SW 1271 (cell line): Measurements from ENCODE around the gene FADS2.

ENCODE experiments used
- DNase-seq, 2 experiments: peaks; one replicate each; lab custom pipeline; 2025; lab: John Stamatoyannopoulos, UW

The FADS2 gene

DNA sequence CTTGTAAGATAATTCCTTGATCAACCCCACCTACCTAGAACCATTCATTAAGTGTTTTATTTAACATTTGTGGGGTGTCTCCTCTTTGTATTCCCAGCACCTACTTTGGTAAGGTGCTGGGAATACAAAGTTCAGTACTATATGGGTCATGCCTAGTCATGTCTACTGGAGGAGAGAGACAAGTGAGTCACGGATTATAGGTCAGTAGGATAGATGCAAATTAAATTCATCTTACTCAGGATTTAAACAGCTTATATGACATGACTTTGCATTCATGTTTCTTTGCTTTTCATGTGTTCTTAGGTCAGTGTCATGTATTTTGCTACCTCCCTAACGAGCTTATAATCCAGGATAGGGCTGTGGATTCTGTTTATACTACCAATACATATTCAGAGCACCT, 7.9 kb upstream of the FADS2 start:
- no peak for DNase-seq

DNA sequence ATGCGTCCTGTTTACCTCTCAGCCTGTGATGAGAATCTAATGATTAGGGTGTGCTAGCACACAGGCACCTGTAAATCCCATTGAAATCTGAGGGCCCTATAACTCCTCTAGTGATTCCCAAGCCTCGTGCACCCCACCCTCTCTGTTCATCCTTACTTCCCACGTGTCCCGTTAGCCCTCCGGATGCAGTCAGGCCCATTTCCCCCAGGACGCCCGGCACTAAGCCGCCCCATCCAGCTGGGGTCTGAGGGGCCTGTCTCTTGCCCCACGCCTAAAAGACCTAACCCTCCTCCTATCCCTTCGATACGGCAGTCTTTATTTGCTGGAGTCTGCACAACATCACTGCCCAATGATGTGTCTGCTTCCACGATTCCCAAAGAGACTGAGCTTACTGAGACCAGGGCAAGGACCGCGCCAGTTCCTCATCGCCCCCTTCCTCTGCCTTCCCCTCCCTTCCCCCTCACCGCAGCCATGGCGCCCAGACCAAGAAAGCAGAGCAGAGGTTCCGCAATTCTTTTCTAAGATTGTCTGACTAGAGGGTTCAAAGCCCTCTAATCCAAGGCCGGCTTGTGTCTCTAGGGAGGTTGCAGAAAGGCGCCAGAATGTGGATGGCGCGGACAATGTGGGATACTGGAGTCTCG, 1.1 kb upstream of the FADS2 start:
- no peak for DNase-seq

DNA sequence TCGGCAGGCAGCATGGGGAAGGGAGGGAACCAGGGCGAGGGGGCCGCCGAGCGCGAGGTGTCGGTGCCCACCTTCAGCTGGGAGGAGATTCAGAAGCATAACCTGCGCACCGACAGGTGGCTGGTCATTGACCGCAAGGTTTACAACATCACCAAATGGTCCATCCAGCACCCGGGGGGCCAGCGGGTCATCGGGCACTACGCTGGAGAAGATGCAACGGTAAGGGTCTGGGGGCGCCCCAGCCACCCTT, 204 bp downstream of the FADS2 start:
- no peak for DNase-seq

DNA sequence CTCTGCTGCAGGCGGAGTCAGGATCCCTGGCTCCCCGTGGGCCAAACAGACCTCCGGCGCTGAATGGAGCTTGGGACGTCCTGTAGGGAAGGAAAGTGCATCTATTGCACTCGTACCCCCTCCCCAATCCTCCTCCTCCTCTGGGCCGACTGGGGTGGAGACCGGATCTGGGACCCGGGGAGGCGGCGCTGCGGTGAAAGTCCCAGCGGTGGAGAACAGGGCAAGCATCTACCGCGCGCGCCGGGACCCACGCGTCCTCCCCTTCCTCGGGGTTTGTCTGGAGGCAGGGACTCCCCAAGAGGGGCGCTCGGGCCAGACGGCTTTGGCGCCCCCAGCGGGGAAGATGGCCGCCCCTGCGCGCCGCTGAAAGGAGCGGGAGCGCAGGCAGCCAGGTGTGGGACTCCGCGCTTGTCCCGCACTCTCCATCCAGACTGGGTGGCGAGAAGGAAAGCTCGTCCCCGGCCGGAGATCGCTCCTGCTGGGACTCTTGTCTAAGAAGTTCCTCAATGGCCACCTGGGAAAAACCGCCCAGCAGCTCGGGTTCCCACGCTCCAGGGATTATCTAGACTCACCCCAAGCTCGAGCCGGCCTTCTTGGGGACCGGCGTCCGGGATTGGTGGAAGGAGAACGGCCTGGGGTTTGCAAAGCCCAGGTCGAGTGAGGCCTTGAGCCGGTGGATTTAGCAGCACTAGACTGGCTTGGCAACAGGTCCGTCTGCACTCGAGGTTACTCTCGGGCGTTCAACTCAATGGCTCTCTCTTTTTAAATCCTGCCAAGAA, 718 bp downstream of the FADS2 start:
- no peak for DNase-seq

DNA sequence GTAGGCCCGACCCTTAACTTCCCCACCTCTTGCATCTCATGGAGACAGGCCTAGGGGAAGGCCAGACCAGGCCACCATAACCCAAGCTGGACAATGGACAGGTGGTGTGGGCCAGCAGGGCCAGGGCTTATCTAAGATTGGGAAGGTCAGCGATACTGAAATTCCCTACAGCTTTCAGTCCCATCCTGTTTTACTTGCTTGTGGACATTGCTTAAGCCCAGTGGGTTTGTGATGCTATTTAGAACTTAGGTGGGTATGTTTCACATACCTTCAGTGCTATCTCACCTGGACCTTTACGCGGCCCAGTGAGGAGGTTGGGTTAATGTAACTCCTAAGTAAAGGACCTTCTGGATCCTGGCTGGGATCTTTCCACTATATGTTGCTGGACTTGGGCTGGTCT, 1.7 kb downstream of the FADS2 start:
- no peak for DNase-seq

DNA sequence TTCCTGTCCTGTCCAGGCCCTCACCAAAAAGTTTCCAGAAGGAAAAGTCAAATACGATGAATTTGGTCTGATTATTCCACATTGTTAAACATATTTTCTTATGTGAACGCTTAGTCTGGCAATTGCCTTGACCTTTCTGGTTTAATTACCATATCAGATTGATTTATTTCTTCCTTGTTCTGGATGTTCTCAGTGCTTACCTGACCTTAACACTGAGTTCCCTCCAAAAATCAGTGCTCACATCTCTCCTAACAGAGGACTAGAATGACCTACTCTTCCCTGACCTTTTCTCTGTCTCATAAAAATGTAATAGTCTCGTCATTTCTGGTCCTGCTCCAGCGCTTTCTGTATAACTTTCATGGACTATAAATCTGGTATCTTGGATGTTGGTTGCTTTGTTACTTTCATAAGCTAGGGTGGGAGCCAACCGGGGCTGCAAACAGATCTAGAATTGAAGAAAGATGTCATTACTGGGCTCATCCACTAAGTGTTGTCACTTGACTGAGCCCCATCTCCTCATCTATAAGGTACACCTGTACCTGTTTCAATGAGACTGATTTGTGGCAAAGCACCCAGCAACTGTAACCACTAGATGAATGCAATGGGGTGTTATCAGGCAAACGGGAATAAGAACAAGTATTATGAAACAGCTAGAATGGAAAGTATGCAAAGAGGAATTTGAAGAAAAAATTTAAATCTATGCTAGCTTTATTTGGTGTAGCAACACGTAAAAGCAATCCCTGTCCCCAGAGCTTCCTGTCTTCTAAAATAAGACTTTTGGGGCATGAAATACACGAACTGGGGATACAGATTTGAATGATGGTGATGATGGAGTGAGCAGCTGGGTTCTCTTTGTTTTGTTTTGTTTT, 2.4 kb downstream of the FADS2 start:
- no peak for DNase-seq

DNA sequence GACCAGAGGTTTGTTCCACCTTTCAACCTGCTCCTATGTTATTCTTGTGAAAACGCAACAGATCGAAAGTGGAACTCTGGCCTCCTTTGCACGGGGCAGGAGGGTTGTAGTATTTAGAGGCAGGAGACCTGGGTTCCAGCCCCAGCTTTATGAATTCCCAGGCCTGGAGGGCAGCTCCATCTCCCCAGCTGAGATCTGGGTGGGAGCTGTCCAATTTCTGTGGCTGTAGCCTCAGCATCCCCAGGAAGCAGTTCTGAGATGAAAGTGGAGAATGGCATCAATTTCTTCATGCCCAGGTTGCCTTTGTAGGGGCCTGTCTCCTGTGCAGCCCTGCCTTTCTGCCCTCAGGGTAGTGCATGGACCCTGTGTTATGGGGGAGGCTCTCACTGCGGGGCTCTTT, 4.1 kb downstream of the FADS2 start:
- no peak for DNase-seq

DNA sequence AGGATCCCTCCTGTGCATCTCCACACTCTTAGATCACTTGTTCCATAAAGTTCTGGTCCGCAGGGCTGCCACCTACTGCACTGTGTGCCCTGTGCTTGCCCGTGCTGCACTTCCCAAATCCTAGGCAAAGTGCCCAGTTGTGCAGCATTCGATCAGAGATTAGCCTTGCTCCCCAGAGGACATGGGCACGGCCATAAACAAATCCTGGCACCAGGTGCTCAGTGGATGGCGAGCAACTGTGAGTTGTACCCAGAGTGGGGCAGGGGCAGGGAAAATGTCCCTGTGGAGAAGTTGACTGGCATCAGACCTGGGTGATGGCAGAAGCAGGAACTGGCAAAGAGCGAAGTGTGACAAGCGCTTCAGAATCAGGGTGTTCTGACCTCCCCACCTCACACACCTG, 4.7 kb downstream of the FADS2 start:
- no peak for DNase-seq

DNA sequence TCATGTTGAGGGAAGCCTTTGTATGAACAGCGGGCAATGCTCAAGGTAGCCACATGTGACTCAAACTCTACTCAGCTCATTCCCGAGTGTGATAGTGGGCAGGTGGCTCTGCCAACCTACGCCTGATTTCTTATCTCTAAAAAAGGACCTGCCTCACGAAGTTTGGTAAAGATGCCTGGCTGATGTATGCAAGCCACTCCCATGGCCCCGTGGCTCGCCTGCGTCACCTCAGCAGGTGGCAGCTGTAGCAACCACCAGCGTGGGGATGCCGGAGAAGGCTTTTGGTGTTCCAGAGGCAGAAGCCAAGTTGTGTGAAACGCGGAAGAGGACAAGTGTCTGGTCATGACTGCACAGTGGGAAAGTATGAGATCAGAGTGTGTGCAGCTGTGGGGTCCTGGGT, 5.4 kb downstream of the FADS2 start:
- DNase-seq, result no peak

DNA sequence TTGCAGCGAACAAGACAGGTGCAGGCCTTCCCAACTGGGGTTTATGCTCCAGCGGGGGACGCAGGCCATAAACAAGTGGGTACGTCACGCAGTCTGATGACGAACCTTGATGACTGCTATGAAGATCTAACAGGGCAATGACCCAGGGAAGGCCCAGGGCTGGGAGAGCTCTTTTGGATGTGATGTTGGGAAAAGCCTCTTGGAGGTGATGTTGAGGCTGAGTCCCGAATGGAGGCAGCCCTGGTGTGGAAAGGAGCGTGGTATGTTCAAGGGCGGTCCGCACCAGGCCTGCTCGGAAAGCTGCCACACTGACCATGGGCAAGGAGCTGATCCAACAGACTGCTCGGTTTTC, 5.8 kb downstream of the FADS2 start:
- DNase-seq, result no peak

DNA sequence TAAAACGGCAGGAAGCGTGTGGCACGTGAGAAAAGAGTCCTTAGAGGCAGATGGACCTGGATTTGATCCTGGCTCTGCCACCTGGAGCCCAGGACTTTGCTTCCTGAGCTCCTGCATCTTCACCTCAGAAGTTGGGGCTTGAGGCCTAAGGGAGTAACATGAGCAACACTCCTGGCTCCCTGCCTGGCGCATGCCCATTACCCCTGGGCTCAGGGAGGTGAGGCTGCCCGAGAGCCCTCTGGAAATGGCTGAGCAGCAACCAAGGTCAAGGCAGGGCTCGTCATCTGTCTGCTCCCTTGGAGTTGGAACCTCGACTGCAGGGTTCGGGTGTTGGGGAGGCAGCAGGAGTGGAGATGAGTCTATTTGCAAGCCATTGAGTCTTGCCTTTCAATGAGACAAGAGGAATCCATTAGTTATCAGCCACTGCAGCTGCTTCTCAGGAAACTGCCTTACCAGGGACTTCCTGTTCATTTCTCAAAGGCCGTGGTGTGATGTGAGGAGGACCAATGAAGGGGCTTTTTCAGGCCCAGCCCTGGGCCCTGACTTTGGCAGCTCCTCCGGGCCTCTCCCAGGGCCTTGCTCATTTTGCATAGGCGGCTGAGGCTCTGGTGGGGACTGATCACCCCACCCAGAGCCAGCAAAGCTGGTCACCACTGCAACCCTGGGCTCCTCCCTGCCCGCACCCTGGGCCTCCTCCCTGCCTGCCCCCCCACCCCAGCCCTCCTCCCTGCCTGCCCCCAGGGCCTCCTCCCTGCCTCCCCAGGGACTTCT, 6.4 kb downstream of the FADS2 start:
- no peak for DNase-seq

DNA sequence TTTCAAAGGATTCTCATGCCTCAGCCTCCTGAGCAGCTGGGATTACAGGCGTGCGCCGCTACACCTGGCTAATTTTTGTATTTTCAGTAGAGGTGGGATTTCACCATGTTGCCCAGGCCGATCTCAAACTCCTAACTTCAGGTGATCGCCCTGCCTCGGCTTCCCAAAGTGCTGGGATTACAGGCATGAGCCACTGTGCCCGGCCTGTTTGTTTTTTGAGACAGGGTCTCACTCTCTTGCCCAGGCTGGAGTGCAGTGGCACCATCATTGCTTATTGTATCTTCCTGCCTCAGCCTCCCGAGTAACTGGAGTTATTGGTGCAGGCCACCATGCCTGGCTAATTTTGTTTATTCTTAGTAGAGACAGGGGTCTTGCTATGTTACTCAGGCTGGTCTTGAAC, 8.1 kb downstream of the FADS2 start:
- DNase-seq, result no peak

DNA sequence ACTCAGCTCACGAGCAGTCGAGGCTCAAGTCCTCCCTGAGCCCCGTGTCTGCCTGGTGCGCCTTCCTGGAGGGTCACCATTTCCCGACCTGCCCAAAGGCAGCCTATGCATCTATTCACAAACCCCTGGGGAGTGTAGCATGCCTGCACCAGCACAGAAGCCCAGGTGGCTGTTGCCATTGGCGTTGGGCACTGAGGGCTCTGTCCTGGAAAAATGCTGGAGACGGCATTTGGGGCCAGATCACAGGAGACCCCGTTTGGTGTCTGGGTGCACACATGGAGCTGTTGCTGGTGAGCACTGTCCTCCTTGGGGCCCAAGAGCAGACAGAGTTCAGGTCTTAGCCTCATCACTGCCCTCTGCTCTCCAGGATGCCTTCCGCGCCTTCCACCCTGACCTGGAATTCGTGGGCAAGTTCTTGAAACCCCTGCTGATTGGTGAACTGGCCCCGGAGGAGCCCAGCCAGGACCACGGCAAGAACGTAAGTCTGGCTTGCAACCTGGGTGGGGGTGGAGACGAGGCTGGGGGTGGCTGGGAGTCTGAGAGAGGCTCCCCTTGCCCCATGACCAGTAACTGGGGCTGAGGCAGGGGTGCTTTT, 9.4 kb downstream of the FADS2 start:
- no peak for DNase-seq

DNA sequence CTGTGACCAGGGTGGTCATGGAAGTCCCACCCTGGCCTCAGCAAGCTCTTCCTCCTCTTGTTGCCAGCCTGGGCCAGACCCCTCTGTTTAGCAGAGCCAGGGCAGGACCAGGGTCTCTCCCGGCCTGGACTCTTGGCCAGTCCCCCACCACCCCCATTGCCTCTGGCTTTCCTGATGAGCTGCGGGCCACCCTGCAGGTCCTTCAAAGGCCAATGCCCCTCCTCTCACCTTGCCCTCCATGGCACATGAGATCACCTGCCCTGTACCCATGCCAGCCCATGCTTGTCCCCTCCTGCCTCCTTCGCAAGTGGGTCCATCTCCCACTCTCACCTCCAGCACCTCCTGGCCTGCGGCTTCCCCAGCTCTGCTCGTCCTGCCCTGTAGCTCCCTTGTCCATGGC, 10.4 kb downstream of the FADS2 start:
- DNase-seq, result no peak

DNA sequence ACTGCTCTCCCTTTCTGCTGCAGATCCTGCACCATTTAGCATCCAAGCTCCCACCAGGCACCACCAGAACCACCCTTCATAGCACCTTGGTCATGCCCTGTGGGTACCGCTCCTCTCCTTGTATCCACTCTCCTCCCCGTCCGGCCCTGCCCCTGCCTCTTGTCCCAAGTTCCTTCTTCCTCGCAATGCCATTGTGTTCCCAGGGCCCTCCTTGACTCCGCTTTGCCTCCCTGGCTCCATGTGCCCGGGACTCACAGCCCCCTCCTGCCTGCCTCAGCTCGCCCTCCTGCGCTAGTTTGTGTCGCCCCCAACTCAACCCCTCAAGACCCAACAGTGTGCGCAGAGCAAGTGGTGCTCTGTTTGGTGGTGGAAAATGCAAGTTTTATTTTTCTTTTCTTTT, 10.8 kb downstream of the FADS2 start:
- no peak for DNase-seq

DNA sequence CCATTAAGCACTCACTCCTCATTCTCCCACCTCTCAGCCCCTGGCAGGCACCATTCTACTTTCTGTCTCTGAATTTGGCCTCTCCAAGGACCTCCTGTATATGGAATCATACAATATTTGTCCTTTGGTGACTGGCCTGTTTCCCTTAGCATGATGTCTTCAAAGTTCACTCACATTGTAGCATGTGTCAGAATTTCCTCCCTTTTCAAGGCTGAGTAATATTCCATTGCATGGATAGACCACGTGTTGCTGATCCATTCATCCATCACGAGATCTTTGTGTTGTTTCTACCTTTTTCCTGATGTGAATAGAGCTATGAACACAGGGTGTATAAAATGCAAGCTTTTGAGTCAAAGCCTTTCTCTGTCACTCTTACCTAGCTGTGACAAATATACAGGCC, 11.6 kb downstream of the FADS2 start:
- DNase-seq, result no peak

DNA sequence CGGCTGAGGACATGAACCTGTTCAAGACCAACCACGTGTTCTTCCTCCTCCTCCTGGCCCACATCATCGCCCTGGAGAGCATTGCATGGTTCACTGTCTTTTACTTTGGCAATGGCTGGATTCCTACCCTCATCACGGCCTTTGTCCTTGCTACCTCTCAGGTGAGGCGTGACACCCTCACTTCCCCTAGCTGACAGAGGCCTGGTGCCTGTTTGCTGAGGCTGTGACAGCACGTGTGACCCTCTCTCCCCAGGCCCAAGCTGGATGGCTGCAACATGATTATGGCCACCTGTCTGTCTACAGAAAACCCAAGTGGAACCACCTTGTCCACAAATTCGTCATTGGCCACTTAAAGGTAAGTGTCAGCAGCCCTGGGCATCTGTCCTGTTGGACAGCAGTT, 12.3 kb downstream of the FADS2 start:
- DNase-seq, result no peak

DNA sequence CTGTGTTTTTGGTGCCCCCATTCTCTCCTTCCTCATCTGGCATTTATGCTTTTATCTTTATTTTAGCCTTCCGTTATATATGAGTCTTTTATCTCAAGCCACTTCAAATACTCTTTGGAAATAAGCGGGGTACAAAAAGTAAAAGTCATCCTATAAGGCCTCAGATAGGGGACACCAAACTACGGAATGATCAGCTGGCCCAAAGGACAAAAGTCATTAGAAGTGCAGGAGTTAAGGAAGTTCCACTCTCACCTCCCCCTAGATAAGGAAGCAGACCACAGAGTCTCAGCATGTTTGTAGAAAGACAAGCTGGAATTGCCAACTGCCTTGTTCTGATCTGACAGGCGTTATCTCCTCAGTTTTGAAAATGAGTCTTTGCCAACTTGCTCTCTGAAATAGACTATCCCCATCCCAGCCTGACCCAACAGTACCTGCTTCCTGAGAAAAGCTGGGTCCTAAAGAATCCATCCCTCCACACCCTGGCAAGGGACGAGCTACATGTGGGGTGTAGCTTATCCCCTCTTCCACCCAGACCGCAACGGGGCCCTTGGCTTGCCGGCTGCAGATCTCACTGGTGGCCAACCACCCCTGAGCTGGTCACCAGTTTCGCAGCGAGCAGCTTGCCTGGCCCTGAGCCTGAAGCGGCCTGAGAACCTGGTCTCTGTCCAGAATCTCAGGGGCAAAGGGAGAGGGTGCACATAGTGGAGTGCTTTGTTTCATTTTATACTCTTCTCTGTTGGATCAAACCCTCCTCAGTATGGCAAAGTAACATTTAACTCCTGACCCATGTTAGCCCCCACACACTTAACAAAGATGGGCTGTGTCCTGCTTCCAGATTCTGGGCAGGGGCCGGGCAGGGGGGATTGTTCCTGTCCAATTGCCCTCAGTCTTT, 13.8 kb downstream of the FADS2 start:
- DNase-seq, result no peak

DNA sequence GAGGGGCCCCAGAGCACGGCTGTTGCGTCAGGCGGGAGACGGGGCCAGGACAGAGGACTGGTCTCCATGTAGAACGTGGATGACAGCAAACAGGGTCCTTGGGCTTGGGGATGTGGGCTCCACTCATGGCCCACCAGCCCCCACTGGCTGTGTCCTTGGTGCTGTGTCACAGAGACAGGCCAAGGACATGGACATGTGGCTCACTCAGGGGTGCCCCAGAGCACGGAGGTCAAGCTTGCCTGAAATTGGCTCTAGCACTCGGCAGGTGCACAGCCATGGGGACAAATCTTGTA, 14.4 kb downstream of the FADS2 start:
- DNase-seq, result no peak

DNA sequence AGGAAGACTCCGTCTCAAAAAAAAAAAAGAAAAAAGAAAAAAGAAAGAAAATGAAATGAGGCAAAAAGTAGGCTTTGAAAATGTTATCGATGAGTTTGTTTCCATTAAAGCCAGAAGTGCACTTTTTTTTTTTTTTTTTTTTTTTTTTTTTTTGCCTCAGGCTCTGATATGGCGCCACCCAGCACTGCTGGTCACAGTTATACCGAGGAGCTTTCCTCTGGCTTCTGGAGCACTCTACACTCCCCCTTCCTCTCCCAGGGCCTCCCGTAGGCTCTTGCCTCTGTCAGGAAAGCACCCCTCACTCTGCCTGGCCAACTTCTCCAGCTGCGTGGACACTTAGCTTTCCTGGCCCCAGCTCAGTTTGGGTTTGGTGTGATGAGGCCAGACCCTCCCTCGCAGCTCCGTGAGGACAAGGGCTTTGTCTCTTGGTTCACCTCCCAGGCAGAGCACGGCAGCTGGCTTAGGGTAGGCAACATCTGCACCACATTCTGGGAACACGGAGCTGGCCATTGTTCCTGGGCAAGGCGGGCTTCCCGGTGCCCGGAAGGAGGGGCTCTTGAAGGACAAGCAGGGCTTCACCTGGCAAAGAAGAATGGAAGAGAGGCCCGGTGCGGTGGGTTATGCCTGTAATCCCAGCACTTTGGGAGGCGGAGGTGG, 16.9 kb downstream of the FADS2 start:
- DNase-seq, result no peak
